RWPE2 (cell line): ENCODE measurements around the gene ZNF253.
"Not testable (repeated sequence)": the region's sequence is repeated elsewhere in the genome, so short reads cannot be mapped to it uniquely, and the experiment has no call there.

Experiments used
- ATAC-seq: fragments of 200-7000 bp; cut with Tn5 transposase; 3 replicates; pipeline ENCODE4 v1.9.1; 2021; ENCODE audit warnings: low read depth
- DNase-seq: peaks from one replicate; pipeline ENCODE4 v3.0.0-alpha.2; 2020; ENCODE audit warnings: low spot score
- H3K27ac ChIP-seq: fragments of 450-650 bp; 2 replicates; pipeline ENCODE4 v1.5.1; 2017; ENCODE audit warnings: mild to moderate bottlenecking; ENCODE audit not compliant: poor library complexity, severe bottlenecking
- H3K27me3 ChIP-seq: fragments of 250-450 bp; sonication (Bioruptor Pico); 2 replicates; pipeline ENCODE4 v1.5.1; 2021; ENCODE audit warnings: mild to moderate bottlenecking, moderate library complexity; ENCODE audit not compliant: insufficient read depth, poor library complexity, severe bottlenecking
- H3K36me3 ChIP-seq: fragments of 250-450 bp; sonication (Bioruptor Pico); 2 replicates; pipeline ENCODE4 v1.5.1; 2020; ENCODE audit warnings: low read depth, mild to moderate bottlenecking, moderate library complexity
- H3K4me1 ChIP-seq: fragments of 250-450 bp; sonication (Bioruptor Pico); 2 replicates; pipeline ENCODE4 v1.5.1; 2021; ENCODE audit warnings: mild to moderate bottlenecking, moderate library complexity; ENCODE audit not compliant: insufficient read depth, poor library complexity, severe bottlenecking
- H3K4me3 ChIP-seq: fragments of 250-450 bp; sonication (Bioruptor Pico); 2 replicates; pipeline ENCODE4 v1.5.1; 2021; ENCODE audit warnings: mild to moderate bottlenecking, moderate library complexity; ENCODE audit not compliant: severe bottlenecking
- H3K9me3 ChIP-seq: fragments of 250-450 bp; sonication (Bioruptor Pico); 2 replicates; pipeline ENCODE4 v1.5.1; 2021; ENCODE audit warnings: mild to moderate bottlenecking, moderate library complexity; ENCODE audit not compliant: severe bottlenecking
- TF ChIP-seq, protein P1 (sequence below): fragments of 450-650 bp; IDR thresholded peaks from one replicate; pipeline ENCODE4 v1.5.1; 2017; ENCODE audit warnings: mild to moderate bottlenecking, moderate library complexity; ENCODE audit not compliant: poor library complexity, severe bottlenecking

Gene ZNF253

DNA sequence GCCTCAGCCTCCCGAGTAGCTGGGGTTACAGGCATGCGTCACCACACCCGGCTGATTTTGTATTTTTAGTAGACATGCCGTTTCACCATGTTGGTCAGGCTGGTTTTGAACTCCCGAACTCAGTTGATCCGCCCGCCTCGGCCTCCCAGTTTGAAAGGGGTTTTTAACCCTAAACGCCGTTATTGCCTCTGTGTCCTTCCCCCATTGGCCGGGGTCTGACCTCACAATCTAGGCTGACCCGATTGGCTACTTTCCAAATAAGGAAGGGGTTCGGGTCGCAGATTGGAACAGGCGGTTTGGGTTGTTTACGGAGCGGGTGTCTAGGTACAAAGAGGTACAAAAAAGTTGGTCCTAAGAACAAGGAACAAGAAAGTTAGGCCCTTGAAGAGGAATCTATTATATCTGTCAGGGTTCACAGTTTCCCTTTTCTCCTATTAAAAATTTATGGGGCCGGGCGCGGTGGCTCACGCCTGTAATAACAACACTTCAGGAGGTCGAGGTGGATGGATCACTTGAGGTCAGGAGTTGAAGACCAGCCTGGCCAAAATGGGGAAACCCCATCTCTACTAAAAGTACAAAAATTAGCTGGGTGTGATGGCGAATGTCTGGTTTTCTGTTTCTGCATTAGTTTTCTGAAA is 1.0 kb downstream of the ZNF253 start:
- Histone ChIP-seq H3K36me3 (no peaks in the 10 kb centered on the region), H3K27ac (peak overlapping the region; percentile 68), H3K4me3 (peak overlapping the region; percentile 55), H3K27me3 (no peaks in the 10 kb centered on the region), H3K9me3 (peaks cover 12% of the 10 kb centered on the region), H3K4me1 (no peaks in the 10 kb centered on the region)
- TF ChIP-seq, protein P1, sequence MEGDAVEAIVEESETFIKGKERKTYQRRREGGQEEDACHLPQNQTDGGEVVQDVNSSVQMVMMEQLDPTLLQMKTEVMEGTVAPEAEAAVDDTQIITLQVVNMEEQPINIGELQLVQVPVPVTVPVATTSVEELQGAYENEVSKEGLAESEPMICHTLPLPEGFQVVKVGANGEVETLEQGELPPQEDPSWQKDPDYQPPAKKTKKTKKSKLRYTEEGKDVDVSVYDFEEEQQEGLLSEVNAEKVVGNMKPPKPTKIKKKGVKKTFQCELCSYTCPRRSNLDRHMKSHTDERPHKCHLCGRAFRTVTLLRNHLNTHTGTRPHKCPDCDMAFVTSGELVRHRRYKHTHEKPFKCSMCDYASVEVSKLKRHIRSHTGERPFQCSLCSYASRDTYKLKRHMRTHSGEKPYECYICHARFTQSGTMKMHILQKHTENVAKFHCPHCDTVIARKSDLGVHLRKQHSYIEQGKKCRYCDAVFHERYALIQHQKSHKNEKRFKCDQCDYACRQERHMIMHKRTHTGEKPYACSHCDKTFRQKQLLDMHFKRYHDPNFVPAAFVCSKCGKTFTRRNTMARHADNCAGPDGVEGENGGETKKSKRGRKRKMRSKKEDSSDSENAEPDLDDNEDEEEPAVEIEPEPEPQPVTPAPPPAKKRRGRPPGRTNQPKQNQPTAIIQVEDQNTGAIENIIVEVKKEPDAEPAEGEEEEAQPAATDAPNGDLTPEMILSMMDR, result no peak
- DNase-seq, result no peak
- ATAC-seq, result no peak

DNA sequence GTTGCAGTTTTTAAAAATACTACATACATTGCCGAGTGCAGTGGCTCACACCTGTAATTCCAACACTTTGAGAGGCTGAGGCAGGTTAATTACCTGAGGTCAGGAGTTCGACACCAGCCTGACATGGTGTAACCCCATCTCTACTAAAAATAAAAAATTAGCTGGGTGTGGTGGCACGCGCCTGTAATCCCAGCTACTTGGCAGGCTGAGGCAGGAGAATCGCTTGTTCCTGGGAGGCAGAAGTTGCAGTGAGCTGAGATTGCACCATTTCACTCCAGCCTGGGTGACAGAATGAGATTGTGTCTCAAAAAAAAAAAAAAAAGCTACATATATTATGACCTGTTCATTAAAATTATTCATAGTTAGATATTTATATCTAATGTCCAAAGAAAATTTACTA is 4.4 kb downstream of the ZNF253 start:
- not testable (repeated sequence) for H3K4me3 ChIP-seq, H3K27ac ChIP-seq, ATAC-seq, H3K27me3 ChIP-seq, H3K4me1 ChIP-seq, H3K36me3 ChIP-seq, H3K9me3 ChIP-seq, DNase-seq

DNA sequence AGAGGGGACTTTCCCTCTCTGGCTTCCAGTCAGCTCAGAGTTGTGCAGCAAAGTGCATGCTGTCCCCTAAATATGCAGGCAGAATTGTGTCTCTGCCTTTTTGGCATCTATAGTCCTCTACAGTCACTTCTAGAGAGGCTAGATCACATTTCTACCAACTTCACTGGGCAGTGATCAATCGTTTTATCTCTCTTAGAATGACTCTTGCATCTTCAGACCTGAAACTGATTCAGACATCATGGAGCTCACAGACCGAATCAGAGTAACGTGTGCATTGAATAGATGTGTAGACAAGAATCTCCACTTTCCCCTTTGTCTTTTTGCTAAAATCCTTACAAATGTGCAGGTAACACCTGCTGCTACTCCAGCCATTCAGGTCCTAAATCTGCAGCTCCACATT is 6.2 kb downstream of the ZNF253 start:
- Histone ChIP-seq H3K9me3 (peaks cover 4% of the 10 kb centered on the region), H3K27ac (no peak overlapping the region), H3K27me3 (no peaks in the 10 kb centered on the region), H3K4me1 (no peaks in the 10 kb centered on the region), H3K4me3 (no peak overlapping the region), H3K36me3 (no peaks in the 10 kb centered on the region)
- DNase-seq (no peak), ATAC-seq (no peak)
- TF ChIP-seq, protein P1, result no peak

DNA sequence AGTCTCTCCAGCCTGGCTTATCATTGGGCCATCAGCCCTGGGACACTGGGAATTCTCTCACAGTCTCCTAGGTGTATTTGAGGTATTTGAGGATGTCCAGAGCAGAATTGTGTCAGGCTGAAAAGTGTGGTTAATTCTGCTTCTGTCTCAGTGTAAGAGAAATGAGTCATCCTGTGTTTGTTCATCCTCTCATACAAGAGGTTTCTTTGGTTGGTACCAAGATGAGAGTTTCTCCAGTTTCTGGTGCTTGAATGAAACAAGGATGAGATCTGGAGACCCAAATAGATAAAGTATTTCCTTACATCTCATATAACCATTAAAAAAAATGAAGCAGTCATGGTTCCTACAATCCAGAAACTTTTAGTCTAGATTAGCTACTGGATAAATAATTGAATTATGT is 7.7 kb downstream of the ZNF253 start:
- H3K4me3 ChIP-seq, result no peak overlapping the region
- H3K4me1 ChIP-seq, result no peaks in the 10 kb centered on the region
- no peaks in the 10 kb centered on the region for H3K36me3 ChIP-seq
- H3K9me3 ChIP-seq, result peaks cover 2% of the 10 kb centered on the region
- ATAC-seq (no peak), DNase-seq (no peak)
- no peaks in the 10 kb centered on the region for H3K27me3 ChIP-seq
- no peak overlapping the region for H3K27ac ChIP-seq
- TF ChIP-seq, protein P1, result no peak

DNA sequence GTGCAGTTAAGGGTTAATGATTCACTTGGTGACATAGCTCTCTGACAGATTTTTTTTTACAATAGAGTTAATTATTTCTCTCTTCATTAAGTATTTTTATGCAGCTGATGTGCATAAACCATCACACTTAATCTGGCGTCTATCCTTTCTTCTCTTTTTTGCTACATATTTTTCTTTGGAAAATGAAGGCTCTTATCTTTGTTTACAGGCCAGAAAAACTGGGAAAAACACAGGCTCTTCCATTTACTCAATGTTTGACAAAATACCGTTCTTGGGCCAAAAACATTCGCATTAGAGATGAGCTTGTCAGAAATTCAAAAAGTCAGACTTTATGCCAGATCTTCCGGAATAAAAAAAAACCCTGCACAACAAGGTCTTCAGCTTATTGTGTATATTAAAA is 12.0 kb downstream of the ZNF253 start:
- no peak for DNase-seq
- Histone ChIP-seq H3K27ac (no peak overlapping the region), H3K9me3 (no peaks in the 10 kb centered on the region), H3K4me1 (no peaks in the 10 kb centered on the region), H3K27me3 (no peaks in the 10 kb centered on the region), H3K36me3 (no peaks in the 10 kb centered on the region; the same call in 1 of the 2 replicates), H3K4me3 (no peak overlapping the region)
- no peak for ATAC-seq
- TF ChIP-seq, protein P1, result no peak
